Measurements from ENCODE around the gene JAZF1.

Gene JAZF1

DNA sequence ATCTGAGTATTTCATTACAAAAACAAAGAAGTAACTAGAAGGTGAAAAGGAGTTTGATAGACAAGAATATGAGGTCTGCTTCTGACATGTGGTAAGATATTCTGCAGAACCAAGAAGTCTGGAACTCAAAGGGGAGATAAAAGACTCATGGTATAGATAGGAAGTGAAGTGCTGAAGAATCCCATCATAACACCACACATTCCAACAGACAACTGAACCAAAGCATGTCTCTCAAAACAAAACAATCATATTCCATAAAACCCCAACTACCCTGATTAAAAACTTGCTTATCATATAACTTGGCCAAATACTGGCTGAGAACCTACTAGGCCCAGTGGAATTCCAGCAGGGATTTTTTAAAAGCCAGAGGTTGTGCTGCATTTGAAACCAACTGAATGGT lies 178.7 kb downstream of the JAZF1 start:
- DNase-seq = no peak

DNA sequence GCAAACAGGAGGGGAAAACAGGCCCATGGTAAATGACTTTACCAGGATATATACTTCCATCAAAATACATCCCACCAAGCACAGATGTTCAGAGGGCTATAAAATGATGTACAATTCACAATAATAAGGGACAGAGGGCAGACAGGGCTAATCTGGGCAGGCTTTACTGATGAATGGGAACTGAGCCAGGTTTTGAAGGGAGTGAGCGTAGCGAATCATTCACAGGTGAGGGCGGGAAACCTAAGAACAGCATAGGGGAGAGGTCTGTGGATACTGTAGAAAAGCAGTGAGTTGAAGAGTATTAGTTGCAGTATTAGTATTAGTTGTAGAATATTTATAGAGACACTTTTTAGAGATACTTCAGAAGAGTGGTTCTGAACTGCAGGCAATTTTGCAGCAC lies 180.8 kb downstream of the JAZF1 start:
- no peak for DNase-seq

DNA sequence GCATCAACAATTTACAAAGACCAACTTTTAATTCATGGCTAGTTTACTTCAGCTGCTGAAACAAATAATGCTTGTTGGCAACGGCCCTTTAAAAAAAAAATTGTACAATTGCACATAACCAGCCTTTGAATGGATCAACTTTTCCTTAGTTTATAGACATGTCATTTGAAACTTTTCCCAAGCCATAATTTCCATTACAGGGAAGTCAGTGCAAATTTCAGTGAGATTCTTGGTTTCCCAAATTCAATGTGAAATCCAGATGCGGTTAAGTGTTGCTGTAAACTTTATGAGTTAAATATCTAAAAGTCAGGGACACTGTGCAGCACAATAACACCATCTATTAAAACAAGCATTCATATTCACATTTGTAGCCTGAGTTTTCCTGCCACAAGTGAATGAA lies 182.2 kb downstream of the JAZF1 start:
- DNase-seq = no peak

DNA sequence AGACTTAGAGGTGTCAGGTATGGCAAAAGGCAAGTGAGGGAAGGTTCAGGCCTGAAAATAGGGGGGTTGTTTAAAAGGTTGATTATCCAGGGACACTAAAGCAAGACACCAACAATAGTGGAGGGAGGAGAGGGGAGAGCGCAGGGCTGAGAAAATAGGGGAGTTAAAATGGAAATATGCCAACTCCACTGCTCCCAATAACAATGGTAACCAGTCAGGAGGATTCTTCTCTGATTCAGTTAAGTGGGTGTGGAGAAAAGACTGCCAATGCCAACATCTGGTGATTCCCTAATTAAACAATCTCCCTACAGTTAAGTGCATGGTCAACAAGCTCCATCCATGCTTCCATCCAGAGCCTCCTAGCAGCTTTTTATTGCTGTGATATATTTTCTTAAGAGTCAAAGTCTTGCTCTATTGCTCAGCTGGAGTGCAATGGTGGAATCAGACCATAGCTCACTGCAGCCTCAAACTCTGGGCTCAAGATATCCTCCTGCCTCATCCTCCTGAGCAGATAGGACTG lies 183.3 kb downstream of the JAZF1 start:
- DNase-seq = peak; percentile 26

DNA sequence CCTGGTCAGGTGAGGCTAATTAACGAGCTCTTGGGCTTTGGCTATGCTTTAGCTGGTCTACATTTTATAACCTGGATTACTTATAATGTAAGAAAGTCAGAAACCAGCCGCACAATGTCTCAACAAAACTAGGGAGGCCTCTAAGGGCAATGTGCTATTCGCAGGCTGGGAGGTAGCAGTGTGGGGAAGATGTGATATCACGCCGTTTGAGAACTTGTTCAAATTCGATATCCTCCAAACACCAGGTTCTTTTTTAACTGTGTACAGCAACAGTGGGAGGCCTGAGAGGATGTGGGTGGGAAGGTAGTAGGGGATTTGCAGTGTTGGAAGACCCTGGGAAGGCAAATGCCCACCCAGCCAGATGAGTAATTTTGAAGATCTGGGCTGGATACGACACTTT lies 184.5 kb downstream of the JAZF1 start:
- no peak for DNase-seq

DNA sequence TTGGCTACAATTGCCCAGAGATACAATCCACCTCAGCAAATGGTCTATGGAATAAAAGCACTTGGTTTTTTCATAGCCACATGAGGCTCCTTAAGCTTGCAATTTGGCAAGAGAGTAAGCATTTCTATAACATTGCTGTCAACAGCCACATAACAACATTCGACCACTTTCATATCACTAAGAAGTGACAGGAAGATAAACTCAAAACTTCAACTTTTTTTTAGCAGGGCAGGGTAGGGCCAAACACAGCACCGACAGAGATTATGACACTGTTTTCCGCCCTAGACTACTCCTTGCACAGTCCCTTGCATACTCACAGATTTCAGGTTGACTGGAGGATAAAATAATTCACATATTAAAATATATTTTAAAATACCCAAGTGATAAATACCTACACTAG lies 185.4 kb downstream of the JAZF1 start:
- DNase-seq = no peak

DNA sequence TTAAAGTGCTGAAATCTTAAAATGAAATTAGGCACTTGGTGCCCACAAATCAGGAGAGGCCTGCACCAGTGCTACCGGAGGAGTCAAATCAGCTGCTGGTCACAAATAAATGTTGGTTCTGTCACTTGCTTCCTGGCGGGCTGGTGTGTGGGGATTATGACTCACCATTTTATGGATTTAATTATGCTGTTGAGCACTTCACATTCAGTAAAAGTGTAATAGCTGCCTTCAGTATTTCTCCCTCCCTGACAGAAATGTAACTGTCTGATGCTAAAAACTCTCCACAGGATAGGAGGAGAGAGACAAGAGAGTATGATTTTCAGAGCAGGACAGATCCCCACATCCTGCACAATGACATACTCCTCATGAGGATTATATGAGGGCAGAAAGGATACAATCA lies 186.0 kb downstream of the JAZF1 start:
- peak; percentile 17 for DNase-seq

DNA sequence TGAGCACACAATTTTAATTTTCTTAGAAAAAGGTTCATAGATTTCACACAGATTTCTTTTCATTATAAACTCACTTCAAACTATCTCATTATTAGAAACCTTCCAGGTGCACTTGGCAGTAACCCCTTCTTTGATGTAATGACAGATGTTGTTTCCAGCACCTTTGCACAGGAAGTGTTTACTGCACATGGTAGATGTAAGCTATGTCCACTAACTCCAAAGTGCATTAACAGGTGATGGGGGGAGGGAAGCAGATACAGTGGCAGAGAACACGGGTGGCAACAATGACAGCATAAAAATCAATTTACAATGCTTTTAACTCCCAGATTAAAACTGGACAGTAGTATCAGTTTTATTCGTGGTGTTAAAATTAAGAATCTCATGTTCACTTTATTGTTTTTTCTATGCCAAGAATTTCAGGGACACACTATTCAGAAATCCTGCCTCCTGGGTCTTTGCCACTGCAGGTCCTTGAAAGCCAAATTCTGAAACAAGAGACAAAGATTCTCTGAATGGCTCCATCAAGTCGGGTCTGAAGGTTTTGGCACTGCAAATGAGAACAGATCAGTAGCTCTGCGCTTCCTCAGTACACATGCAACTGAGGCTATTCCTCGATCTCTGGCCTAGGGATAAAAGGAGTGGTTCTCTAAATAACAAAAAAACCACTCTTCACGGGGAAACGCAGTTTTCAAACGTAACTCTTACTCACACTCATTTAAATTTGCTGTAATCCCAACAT lies 187.7 kb downstream of the JAZF1 start:
- no peak for DNase-seq

DNA sequence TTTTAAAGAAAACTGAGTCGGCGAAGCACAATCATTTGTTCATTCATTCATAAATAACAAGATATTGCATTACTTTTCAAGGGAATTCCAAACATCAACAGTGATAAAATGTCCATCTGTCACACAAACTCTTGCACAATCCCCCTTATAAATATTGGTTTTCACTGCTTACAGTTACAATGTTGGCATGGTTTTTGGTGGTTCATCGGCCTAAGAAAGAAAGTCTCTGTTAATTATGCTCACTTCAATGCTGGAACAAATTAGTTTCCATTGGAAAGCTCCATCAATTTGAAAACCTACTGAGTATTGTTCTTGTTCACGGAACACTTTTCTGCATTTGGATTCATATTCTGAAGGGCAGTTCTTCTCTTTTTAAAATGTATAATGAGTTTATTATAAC lies 188.5 kb downstream of the JAZF1 start:
- no peak for DNase-seq

DNA sequence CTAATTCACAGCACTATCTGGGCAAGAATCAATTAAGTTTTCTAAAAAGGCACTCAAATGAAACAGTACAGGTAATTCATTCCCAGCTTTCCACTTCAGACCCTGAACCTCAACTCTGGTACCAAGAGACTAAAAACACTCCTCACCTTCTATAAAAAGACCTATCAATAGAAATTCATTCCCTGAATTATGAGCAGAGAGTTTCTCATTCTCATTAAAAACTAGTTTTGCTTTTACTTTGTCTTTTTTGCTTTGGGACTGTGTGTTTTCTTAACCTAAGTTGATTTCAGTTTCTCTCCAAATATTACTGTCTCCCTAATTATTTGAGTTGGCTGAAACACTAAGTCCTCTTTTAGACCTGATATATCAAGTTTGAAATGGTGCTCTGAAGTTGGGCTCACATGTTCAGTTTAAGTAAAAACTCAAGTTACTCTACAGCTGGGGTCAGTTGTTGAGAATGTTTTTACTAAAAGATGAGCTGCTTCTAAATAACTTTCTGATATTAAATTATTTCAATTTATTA lies 189.5 kb downstream of the JAZF1 start:
- no peak for DNase-seq

DNA sequence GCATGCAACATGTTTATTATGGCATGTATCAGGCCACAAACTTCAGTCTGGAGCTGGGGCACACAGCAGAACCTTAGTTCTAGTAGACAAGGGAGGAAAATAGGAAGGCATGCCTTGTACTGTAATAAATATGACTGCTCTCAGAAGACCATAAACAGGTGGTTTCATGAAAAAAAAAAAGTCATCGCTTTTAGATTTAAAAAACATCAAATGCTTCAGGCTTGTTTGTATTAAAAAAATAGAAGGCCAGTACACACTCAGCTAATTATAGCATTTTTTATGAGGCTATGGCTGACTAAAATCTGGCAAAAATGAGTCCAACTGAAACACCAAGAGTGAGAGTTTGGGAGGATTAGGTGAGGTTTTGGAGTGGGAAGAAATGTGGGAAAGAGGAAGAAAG lies 204.1 kb downstream of the JAZF1 start:
- DNase-seq = no peak

DNA sequence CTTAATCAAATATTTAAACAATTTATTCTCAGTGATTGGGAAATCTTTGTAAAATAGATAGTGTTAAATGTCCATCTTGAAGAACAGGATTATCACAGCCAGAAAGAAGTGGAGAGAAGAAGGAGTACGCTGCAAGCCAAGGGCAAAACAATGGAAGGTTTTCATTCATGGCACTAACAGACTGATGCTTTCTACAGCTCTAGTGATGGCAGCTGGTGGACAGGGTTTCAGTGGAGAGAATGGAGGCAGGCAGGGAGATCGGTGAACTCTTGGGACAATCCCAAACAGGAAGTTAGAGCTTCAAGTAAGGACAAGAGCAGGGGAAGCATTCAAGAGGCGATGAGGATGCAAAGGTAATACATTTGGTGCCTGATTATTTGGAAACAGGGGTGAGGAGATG lies 207.0 kb downstream of the JAZF1 start:
- DNase-seq = no peak

DNA sequence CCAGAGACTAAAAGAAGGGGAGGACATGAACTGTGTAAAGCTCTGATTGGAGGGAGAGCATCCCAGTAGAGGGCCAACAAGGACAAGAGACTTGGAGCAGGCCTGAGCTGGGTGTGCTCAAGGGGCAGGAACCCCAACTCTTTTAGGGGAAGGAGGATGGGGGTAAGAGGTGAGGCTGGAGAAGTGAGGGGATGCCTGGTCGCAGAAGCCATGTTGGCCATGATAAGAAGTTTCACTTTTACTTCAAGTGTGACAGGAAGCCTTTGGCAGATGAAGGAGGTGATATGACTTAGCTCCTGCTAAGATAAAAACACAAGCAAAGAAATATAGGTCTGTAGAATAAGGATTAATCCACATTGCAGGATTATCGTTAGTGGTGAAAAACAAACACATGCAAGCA lies 208.3 kb downstream of the JAZF1 start:
- no peak for DNase-seq

DNA sequence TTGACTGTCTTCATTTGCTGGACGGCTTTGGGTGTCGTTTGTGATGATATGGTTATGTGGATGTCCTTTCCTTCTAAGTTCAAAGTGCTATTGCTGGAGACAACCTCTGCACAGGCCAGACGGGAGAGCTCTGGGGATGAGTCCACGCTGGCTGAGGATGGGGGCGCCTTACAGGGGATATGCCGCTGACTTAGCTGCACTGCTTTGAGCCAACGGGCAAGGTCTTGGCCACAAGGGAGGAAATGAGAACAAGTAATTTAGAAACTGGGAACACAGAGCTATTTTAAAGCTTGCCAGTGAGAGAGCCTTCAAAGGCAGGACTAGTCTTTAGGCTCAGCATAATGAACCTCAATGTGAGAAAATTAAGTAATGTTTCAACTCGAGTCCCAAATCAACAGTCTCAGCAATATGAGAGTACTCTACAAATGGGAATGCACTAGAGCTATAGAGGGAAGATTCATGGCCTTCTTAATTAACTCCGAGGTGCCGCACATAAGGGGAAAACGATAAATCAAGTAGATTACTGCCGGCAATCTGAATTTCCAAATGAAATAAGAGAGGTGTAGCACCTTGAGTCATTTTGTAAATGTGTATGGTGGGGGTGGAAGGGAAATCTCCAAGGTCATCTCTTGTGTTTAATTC lies 209.3 kb downstream of the JAZF1 start:
- no peak for DNase-seq

DNA sequence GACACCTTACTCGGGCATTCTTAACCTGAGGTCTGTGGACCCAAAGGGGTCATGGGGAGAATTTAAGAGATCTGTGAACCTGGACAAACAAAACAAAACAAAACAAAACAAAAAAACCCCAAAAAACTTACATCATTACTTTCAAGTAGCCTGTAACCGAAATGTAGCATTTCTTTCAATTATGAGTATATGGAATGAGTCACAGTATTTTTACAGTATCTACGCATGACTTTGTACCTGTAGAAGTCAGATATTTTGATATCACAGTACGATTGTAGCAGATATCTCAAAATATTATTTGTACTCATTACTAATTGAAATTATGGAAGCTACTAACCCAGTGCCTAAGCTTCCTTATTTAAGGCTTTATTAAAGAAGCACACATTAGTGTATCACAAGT lies 210.2 kb downstream of the JAZF1 start:
- DNase-seq = no peak

DNA sequence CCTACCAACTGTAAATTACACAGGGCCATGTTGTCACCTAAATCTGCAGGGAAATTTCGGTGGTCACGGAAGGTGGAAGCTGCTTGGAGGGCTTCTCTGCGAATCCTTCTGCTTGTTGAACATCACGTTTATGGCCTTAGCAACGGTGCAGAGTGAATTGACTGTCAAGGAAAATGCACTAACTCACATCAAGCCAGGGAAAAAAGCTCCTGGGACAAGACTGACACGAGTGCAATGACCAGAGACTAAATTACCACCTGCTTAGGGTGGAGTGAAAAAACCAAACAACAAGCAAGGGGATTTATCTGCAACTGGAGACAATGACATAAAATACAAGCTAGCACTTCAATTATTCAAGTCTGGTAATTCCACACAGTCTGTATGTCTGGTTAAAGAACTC lies 211.2 kb downstream of the JAZF1 start:
- DNase-seq = no peak

DNA sequence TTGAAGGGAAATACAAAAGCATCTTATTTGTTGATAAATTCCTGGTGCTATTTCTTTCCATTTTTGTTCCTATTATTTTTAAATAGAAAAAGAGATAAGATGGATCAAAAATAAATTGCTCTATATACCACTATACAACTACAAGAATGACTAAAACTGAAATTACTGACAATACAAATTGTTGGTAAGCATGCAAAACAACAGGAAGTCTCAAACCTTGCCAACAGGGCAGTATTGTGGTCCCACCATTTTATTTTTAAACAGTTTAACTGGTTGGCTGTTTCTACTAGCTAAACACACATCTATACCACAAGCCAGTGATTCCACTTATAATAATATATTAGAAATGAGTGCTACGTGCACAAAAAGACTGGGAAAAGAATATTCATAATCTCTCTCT lies 213.0 kb downstream of the JAZF1 start:
- no peak for DNase-seq

DNA sequence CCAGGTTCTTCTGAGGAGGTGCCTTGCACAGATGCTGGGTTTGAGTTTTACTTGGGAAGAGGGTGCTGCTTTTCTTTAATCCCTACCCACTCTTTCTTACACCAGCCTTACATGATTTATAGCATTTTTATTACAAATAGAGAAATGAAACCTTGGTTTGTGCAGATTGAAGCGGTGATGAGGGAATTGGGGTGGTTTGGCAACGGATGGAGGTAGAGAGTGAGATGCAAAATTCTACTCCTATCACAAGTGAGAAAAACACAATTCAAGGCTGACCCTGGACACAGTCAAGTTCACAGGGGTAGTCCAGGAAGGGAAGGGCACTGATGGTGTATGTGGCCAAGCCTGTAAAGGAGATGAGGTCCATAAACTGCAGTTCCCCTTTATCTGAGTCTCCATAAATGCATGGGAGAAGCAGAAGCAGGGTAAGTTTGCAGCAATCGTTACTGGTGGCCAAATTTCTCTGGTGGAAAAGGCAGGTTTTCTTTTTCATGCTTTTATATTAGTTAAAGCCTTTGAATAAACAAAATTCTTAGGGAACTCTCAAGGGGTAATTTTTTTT lies 214.3 kb downstream of the JAZF1 start:
- DNase-seq = no peak

DNA sequence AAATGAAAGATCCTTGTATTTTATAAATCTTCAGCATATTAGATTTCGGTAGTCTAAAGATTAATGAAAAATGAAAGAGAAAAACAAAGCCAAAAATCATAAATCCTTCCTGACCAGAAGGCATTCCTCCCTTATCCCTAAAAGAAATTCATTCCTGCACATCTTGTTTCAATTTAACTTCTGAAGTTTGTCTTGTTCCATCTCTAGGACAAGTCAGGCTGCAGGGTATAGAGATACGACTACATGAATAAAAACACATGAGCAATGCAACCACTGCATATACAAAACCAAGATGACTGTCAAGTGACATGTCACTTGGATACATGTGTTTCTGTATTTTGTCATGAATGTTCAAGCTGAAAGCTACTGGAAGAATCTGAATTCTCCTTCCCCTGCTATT lies 214.9 kb downstream of the JAZF1 start:
- no peak for DNase-seq

DNA sequence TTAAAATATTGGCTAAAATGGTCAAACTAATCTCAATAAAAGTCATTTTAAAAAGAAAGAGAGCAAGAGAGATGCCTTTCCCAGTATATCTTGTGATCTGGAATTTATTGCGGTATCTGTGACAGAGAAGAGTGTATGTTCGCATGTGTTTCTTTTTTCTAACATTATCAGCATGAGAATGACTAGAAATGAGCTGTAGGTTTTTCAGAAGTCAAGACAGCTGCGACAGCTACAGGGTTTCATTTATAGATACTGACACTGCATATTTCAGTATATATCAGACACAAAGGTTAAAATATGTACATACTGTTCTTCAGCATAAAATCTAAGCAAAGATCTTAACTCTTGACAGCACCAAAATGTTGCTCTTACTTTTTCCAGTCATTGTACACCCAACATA lies 215.8 kb downstream of the JAZF1 start:
- no peak for DNase-seq

DNA sequence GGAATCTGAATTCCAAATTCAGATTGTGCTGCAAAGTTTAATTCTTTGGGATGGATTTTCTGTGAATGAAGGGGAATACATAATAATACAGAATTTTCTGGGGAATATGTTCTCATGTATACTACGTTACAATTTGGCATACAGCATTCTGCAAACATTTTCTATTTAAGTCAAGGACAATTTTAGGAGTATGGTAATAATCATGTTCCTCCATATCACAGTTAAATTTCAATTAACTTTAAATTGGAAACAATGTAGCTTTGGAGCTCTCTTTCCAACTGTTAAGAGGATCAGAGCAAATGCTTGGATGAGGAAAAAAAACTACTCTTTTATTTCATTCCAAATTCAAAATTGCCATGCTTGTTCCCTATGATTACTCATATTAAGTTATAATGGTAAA lies 217.5 kb downstream of the JAZF1 start:
- DNase-seq = no peak

DNA sequence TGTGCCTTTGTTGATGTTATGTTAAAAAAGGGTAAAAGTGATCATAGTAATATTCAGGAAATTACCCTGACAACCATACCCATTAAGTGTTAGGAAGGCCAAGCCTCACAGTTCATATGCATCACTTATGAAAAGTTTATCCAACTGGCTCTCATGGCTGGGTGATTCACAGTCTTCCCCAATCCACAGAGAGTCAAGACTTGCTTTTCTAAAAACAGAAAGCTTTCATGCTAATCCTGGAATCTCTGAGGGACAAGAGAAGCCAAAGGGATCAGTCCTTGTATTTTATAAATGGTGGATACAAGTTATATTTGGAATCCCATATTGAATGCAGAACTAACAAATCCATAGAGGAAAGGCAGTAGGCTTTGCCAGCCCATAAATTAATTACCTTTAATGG lies 218.3 kb downstream of the JAZF1 start:
- no peak for DNase-seq

DNA sequence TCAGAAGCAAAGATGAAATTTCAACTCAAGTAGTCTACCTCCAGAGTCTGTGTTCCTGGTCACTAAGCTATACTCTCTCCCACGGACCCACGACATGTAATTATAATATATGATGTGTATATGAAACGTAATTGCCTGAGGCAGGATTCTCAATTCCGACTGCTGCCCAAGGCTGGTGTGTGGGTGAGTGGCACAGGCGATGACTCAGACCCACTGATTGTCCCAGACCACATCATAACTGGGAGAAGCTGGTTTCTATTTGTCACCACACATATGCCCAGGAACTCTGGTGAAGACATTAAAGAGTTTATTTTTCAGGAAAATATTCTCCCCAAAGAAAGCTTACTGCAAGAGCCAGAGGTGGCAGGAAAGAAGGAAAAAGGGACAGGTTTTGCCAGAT lies 219.3 kb downstream of the JAZF1 start:
- no peak for DNase-seq

DNA sequence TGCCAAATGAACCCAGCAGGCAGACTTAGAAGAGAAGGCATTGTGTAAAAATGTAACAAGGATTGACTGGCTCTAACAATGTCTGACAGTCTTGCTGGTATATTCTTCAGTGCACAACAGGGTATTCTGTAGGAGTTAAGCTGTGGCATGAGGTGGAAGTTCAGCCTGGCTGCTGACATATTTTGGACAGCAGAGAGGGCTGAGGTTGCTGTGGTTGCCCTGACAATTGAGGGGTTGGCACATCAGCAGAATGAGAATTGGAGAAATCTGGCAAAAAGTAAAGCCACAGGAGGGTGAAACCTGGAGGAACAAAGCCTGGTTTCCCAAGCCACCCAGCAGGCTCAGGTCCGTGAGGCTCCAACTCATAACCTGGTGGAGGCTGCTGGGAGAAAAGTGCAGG lies 220.2 kb downstream of the JAZF1 start:
- no peak for DNase-seq

All from NCI-H524 treated with DMSO at 0.1 percent for 48 hours (cell line).